ENCODE measurements around the gene SUGCT. TPM values are rescaled to one million over a fixed set of nuclear protein-coding genes. Genes with fewer than 3 reads are reported as not detected.

The SUGCT gene
- total RNA-seq, 2 experiments from 2014 or later = not detected

- H3K4me3 ChIP-seq (ENCODE audit: low read depth, low read length, poor library complexity, severe bottlenecking) = no peak overlapping the region
- H3K79me2 ChIP-seq (ENCODE audit: insufficient read depth, low read depth, low read length) = no peaks in the 10 kb centered on the region
- no peaks in the 10 kb centered on the region for H3K4me1 ChIP-seq (ENCODE audit: insufficient read depth, low read length, poor library complexity, severe bottlenecking)
- TF ChIP-seq CTCF (conservative IDR thresholded peaks at IDR 0.05; ENCODE audit: low read length) (no peak), EZH2phosphoT487 (IDR thresholded peaks at IDR 0.05; ENCODE audit: borderline replicate concordance, low read depth, low read length) (no peak)
- no peaks in the 10 kb centered on the region for H3K36me3 ChIP-seq (ENCODE audit: insufficient read depth, low read length)
- no peaks in the 10 kb centered on the region for H3K9me3 ChIP-seq (ENCODE audit: low read length)
- no peak overlapping the region for H2AFZ ChIP-seq (ENCODE audit: low read length)
- no TSS peak for BruUV-seq (replicated peaks)
- no peaks in the 10 kb centered on the region for H4K20me1 ChIP-seq (ENCODE audit: insufficient read depth, low read length)
- H3K4me2 ChIP-seq (ENCODE audit: low read length) = no peak overlapping the region
- ChIA-PET CTCF (ENCODE audit: unreplicated experiment) (no interaction called here), POLR2A (no interaction called here)
- no peaks in the 10 kb centered on the region for H3K9me2 ChIP-seq (ENCODE audit: insufficient read depth, low read length)
- no peak overlapping the region for H3K27ac ChIP-seq (ENCODE audit: low read depth, low read length, poor library complexity, severe bottlenecking)
- DNase-seq (ENCODE audit: low spot score) = no peak
- intact Hi-C loops (cut with micrococcal nuclease; ENCODE audit: unreplicated experiment) = no loop called here
These were observed 401.6 kb downstream of the SUGCT start for GRCh38 chr7:40536421-40536820.

DNA sequence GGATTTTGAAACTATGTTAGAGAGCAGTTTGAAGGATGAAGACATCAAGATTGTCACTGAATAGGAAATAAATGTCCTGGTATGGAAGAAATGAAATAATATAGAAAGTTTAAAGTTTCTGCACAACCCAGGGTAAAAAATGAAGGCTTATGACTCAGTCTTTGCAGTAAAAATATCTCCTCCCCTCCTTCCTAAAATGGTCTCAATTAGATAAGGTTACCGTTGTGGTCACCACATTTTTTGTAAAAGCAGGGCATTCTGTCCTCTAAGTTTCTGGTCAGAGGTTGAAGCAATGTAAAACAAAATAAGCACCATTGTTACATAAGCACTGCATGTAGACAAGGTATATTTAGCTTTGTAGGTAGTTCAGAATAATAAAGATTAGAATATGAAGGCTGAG, 403.5 kb downstream of the SUGCT start:
- Histone ChIP-seq H4K20me1 (ENCODE audit: insufficient read depth, low read length) (no peaks in the 10 kb centered on the region), H3K4me3 (ENCODE audit: low read depth, low read length, poor library complexity, severe bottlenecking) (no peak overlapping the region), H3K27ac (ENCODE audit: low read depth, low read length, poor library complexity, severe bottlenecking) (no peak overlapping the region), H3K9me3 (ENCODE audit: low read length) (no peaks in the 10 kb centered on the region), H3K9me2 (ENCODE audit: insufficient read depth, low read length) (no peaks in the 10 kb centered on the region), H3K79me2 (ENCODE audit: insufficient read depth, low read depth, low read length) (no peaks in the 10 kb centered on the region), H3K36me3 (ENCODE audit: insufficient read depth, low read length) (no peaks in the 10 kb centered on the region), H3K4me1 (ENCODE audit: insufficient read depth, low read length, poor library complexity, severe bottlenecking) (no peaks in the 10 kb centered on the region), H2AFZ (ENCODE audit: low read length) (no peak overlapping the region), H3K4me2 (ENCODE audit: low read length) (no peak overlapping the region)
- CTCF ChIA-PET (ENCODE audit: unreplicated experiment) = no interaction called here
- TF ChIP-seq CTCF (conservative IDR thresholded peaks at IDR 0.05; ENCODE audit: low read length) (no peak), EZH2phosphoT487 (IDR thresholded peaks at IDR 0.05; ENCODE audit: borderline replicate concordance, low read depth, low read length) (no peak)
- POLR2A ChIA-PET = no interaction called here
- no peak for DNase-seq (ENCODE audit: low spot score)
- BruUV-seq (replicated peaks) = no TSS peak
- intact Hi-C loops (cut with micrococcal nuclease; ENCODE audit: unreplicated experiment) = no loop called here

GRCh38 chr7:40541336-40541735, 406.5 kb downstream of the SUGCT start:
- Histone ChIP-seq H3K4me2 (ENCODE audit: low read length) (no peak overlapping the region), H3K27ac (ENCODE audit: low read depth, low read length, poor library complexity, severe bottlenecking) (no peak overlapping the region), H3K36me3 (ENCODE audit: insufficient read depth, low read length) (no peaks in the 10 kb centered on the region), H4K20me1 (ENCODE audit: insufficient read depth, low read length) (no peaks in the 10 kb centered on the region), H3K9me3 (ENCODE audit: low read length) (no peaks in the 10 kb centered on the region), H2AFZ (ENCODE audit: low read length) (no peak overlapping the region), H3K4me3 (ENCODE audit: low read depth, low read length, poor library complexity, severe bottlenecking) (no peak overlapping the region), H3K9me2 (ENCODE audit: insufficient read depth, low read length) (no peaks in the 10 kb centered on the region), H3K4me1 (ENCODE audit: insufficient read depth, low read length, poor library complexity, severe bottlenecking) (no peaks in the 10 kb centered on the region), H3K79me2 (ENCODE audit: insufficient read depth, low read depth, low read length) (no peaks in the 10 kb centered on the region)
- TF ChIP-seq CTCF (conservative IDR thresholded peaks at IDR 0.05; ENCODE audit: low read length) (no peak), EZH2phosphoT487 (IDR thresholded peaks at IDR 0.05; ENCODE audit: borderline replicate concordance, low read depth, low read length) (no peak)
- ChIA-PET POLR2A (no interaction called here), CTCF (ENCODE audit: unreplicated experiment) (no interaction called here)
- intact Hi-C loops (cut with micrococcal nuclease; ENCODE audit: unreplicated experiment) = no loop called here
- BruUV-seq (replicated peaks) = no TSS peak
- DNase-seq (ENCODE audit: low spot score) = no peak

All from OCI-LY7 (cell line).